Mucosa of stomach (tissue), 1 donor: Measurements from ENCODE around the gene GIMAP2.

Source experiments
- H3K27me3 ChIP-seq: one replicate; pipeline ENCODE4 v1.7.0; 2013; ENCODE audit warnings: mild to moderate bottlenecking, low read length; ENCODE audit not compliant: control insufficient read depth, insufficient read depth
- H3K36me3 ChIP-seq: one replicate; pipeline ENCODE4 v1.7.0; 2013; ENCODE audit warnings: low read length; ENCODE audit not compliant: control insufficient read depth, insufficient read depth
- H3K4me1 ChIP-seq: one replicate; pipeline ENCODE4 v1.7.0; 2013; ENCODE audit warnings: mild to moderate bottlenecking, low read length; ENCODE audit not compliant: control insufficient read depth, insufficient read depth
- H3K4me3 ChIP-seq: one replicate; pipeline ENCODE4 v1.7.0; 2013; ENCODE audit warnings: low read length
- H3K9ac ChIP-seq: one replicate; pipeline ENCODE4 v1.7.0; 2013; ENCODE audit warnings: mild to moderate bottlenecking, low read length, moderate library complexity
- H3K9me3 ChIP-seq: one replicate; pipeline ENCODE4 v1.7.0; 2013; ENCODE audit warnings: mild to moderate bottlenecking, low read length, moderate library complexity; ENCODE audit not compliant: control insufficient read depth
- donor health status: Pancreatic carcinoma.

Gene GIMAP2

GRCh38 chr7:150722431-150722931, 37.0 kb downstream of the GIMAP2 start:
- Histone ChIP-seq H3K9ac (no peak overlapping the region), H3K36me3 (no peaks in the 10 kb centered on the region), H3K4me3 (no peak overlapping the region)

GRCh38 chr7:150723467-150723866, 38.0 kb downstream of the GIMAP2 start:
- no peak overlapping the region for H3K9ac ChIP-seq
- H3K36me3 ChIP-seq: no peaks in the 10 kb centered on the region
- no peaks in the 10 kb centered on the region for H3K9me3 ChIP-seq
- no peak overlapping the region for H3K4me3 ChIP-seq
- no peaks in the 10 kb centered on the region for H3K4me1 ChIP-seq
- H3K27me3 ChIP-seq: peaks cover 2% of the 10 kb centered on the region

More at GRCh38 chr7:150722431-150722931, 37.0 kb downstream of the GIMAP2 start:
- Histone ChIP-seq H3K27me3 (peaks cover 3% of the 10 kb centered on the region), H3K9me3 (no peaks in the 10 kb centered on the region), H3K4me1 (no peaks in the 10 kb centered on the region)

- no peak overlapping the region for H3K4me3 ChIP-seq
- H3K36me3 ChIP-seq: no peaks in the 10 kb centered on the region
Observed at GRCh38 chr7:150727381-150727780, 41.9 kb downstream of the GIMAP2 start.

GRCh38 chr7:150728011-150728410, 42.5 kb downstream of the GIMAP2 start:
- Histone ChIP-seq H3K9me3 (no peaks in the 10 kb centered on the region), H3K27me3 (no peaks in the 10 kb centered on the region), H3K4me3 (no peak overlapping the region), H3K9ac (no peak overlapping the region), H3K4me1 (no peaks in the 10 kb centered on the region), H3K36me3 (no peaks in the 10 kb centered on the region)

More at GRCh38 chr7:150727381-150727780, 41.9 kb downstream of the GIMAP2 start:
- no peak overlapping the region for H3K9ac ChIP-seq
- H3K9me3 ChIP-seq: no peaks in the 10 kb centered on the region
- no peaks in the 10 kb centered on the region for H3K4me1 ChIP-seq
- H3K27me3 ChIP-seq: no peaks in the 10 kb centered on the region

- no peaks in the 10 kb centered on the region for H3K4me1 ChIP-seq
- H3K36me3 ChIP-seq: no peaks in the 10 kb centered on the region
- H3K9ac ChIP-seq: no peak overlapping the region
- H3K27me3 ChIP-seq: no peaks in the 10 kb centered on the region
- H3K4me3 ChIP-seq: no peak overlapping the region
- H3K9me3 ChIP-seq: no peaks in the 10 kb centered on the region
Observed at GRCh38 chr7:150728609-150729008, 43.1 kb downstream of the GIMAP2 start.

- Histone ChIP-seq H3K4me3 (no peak overlapping the region), H3K36me3 (no peaks in the 10 kb centered on the region), H3K9ac (no peak overlapping the region), H3K27me3 (no peaks in the 10 kb centered on the region), H3K4me1 (no peaks in the 10 kb centered on the region), H3K9me3 (no peaks in the 10 kb centered on the region)
Observed at GRCh38 chr7:150731916-150732315, 46.4 kb downstream of the GIMAP2 start.

GRCh38 chr7:150732786-150733481, 47.4 kb downstream of the GIMAP2 start:
- H3K9me3 ChIP-seq: no peaks in the 10 kb centered on the region
- H3K27me3 ChIP-seq: peaks cover 4% of the 10 kb centered on the region
- no peaks in the 10 kb centered on the region for H3K36me3 ChIP-seq
- H3K4me1 ChIP-seq: no peaks in the 10 kb centered on the region
- H3K9ac ChIP-seq: no peak overlapping the region
- no peak overlapping the region for H3K4me3 ChIP-seq

GRCh38 chr7:150733482-150734095, 48.1 kb downstream of the GIMAP2 start:
- no peaks in the 10 kb centered on the region for H3K4me1 ChIP-seq

GRCh38 chr7:150734254-150734653, 48.7 kb downstream of the GIMAP2 start:
- Histone ChIP-seq H3K9ac (no peak overlapping the region), H3K36me3 (no peaks in the 10 kb centered on the region), H3K9me3 (no peaks in the 10 kb centered on the region), H3K27me3 (peaks cover 4% of the 10 kb centered on the region), H3K4me3 (no peak overlapping the region), H3K4me1 (no peaks in the 10 kb centered on the region)

More at GRCh38 chr7:150733482-150734095, 48.1 kb downstream of the GIMAP2 start:
- no peaks in the 10 kb centered on the region for H3K9me3 ChIP-seq
- H3K36me3 ChIP-seq: no peaks in the 10 kb centered on the region
- H3K9ac ChIP-seq: no peak overlapping the region
- no peak overlapping the region for H3K4me3 ChIP-seq
- peaks cover 4% of the 10 kb centered on the region for H3K27me3 ChIP-seq

- Histone ChIP-seq H3K9ac (no peak overlapping the region), H3K9me3 (no peaks in the 10 kb centered on the region), H3K4me1 (no peaks in the 10 kb centered on the region), H3K4me3 (no peak overlapping the region), H3K36me3 (no peaks in the 10 kb centered on the region), H3K27me3 (peaks cover 4% of the 10 kb centered on the region)
Observed at GRCh38 chr7:150735596-150736358, 50.3 kb downstream of the GIMAP2 start.

- H3K4me3 ChIP-seq: no peak overlapping the region
- H3K9ac ChIP-seq: no peak overlapping the region
Observed at GRCh38 chr7:150736864-150737263, 51.4 kb downstream of the GIMAP2 start.

More at GRCh38 chr7:150736864-150737263, 51.4 kb downstream of the GIMAP2 start:
- no peaks in the 10 kb centered on the region for H3K4me1 ChIP-seq
- H3K36me3 ChIP-seq: no peaks in the 10 kb centered on the region
- no peaks in the 10 kb centered on the region for H3K9me3 ChIP-seq
- peaks cover 4% of the 10 kb centered on the region for H3K27me3 ChIP-seq
